Activated naive CD4-positive, alpha-beta T cell treated with anti-CD3 and anti-CD28 coated beads, Interleukin-2, amount 50 U/mL, for 72 hours (primary cell): ENCODE measurements around the gene DCP1B. TPM values are rescaled to one million over a fixed set of nuclear protein-coding genes. Genes with fewer than 3 reads are reported as not detected.
A peak's percentile ranks its signal among the peaks of the same experiment; 100 is the strongest.

ENCODE experiments used
- ATAC-seq, 2 donors: fragments of 150-1000 bp; cut with Tn5 transposase; 2 replicates each; pipeline ENCODE4 v1.10.0; 2021; ENCODE audit warnings: mild to moderate bottlenecking in 2 of 2, moderate library complexity in 2 of 2
- DNase-seq, 2 donors: peaks; one replicate each; pipeline ENCODE4 v3.0.0; 2021 to 2022; ENCODE audit warnings: low spot score in 2 of 2
- H3K27ac Mint-ChIP-seq, 2 donors: one replicate each; pipeline ENCODE4 v1.8.0; 2022; ENCODE audit warnings: mild to moderate bottlenecking in 2 of 2, mixed read lengths in 2 of 2
- H3K36me3 Mint-ChIP-seq, 2 donors: one replicate each; pipeline ENCODE4 v1.8.0; 2022; ENCODE audit warnings: mixed read lengths in 2 of 2
- H3K9me3 Mint-ChIP-seq, 2 donors: one replicate each; pipeline ENCODE4 v1.8.0; 2022; ENCODE audit warnings: mixed read lengths in 2 of 2
- total RNA-seq, 2 donors: library from RNA; stranded (reverse); gene quantifications; one replicate each; pipeline ENCODE4 v1.2.3, GENCODE V29; 2022

DCP1B gene
- total RNA-seq, 2 donors from 2014 or later = 9.0 to 13.6 TPM

- ATAC-seq (no peak), DNase-seq (no peak)
- Mint-ChIP-seq H3K27ac (no peak overlapping the region), H3K36me3 (peaks cover 16 to 27% of the 10 kb centered on the region in 2 donors), H3K9me3 (no peaks in the 10 kb centered on the region)
Observed at GRCh38 chr12:1994429-1995143, 9.7 kb downstream of the DCP1B start.

DNA sequence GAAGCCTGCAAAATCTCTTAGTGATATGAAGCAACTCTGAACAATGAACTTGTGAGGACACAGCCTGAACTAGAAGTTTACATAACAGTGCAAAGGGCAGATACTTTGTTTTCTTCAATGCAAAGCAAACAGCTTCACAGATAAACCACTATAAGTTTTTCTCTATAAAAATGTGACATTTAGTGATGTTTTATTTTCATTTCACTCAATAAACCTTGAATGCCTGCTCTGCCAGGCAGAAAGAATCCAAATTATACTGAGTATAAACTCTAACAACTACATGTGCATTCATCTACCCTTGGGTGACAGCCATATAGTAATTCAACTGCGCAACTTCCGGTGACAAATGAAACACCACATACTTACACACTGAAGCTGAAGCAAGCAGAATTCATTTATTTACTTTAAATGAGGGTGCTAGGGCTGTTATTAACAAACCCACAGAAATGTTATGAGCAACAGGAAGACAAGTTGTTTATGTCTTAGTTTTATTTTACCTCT, 10.3 kb downstream of the DCP1B start:
- no peak for DNase-seq
- ATAC-seq = peak in 1 of 2 donors; percentile 44
- peaks cover 20 to 30% of the 10 kb centered on the region in 2 donors for H3K36me3 Mint-ChIP-seq

GRCh38 chr12:1993341-1993740, 10.9 kb downstream of the DCP1B start:
- H3K9me3 Mint-ChIP-seq = no peaks in the 10 kb centered on the region
- H3K27ac Mint-ChIP-seq = no peak overlapping the region

More for the DNA sequence above, 10.3 kb downstream of the DCP1B start:
- Mint-ChIP-seq H3K27ac (no peak overlapping the region), H3K9me3 (no peaks in the 10 kb centered on the region)

DNA sequence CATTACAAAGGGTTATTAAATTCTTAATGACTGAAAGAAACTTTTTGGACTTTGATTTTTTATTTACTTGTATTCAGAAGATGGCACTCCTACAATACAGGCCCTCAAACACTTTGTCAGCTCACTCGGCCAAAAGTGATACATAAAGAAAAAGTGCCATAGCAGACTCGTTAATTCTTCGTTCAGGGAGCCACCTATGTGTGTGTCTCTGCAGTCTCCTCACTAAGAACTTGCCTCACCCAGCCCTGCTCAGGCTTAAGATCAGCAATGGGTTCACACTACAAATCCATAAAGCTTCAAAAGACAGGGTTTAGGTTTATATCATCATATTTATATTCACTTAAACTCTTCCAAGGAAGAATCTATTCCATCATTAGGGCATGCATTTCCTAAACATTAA, 11.5 kb downstream of the DCP1B start:
- Mint-ChIP-seq H3K27ac (no peak overlapping the region), H3K9me3 (peaks cover 0 to 2% of the 10 kb centered on the region in 2 donors), H3K36me3 (peaks cover 26 to 41% of the 10 kb centered on the region in 2 donors)
- DNase-seq (no peak), ATAC-seq (no peak)

More at GRCh38 chr12:1993341-1993740, 10.9 kb downstream of the DCP1B start:
- ATAC-seq (peak in 1 of 2 donors; percentile 63), DNase-seq (no peak)
- H3K36me3 Mint-ChIP-seq = peaks cover 21 to 35% of the 10 kb centered on the region in 2 donors

DNA sequence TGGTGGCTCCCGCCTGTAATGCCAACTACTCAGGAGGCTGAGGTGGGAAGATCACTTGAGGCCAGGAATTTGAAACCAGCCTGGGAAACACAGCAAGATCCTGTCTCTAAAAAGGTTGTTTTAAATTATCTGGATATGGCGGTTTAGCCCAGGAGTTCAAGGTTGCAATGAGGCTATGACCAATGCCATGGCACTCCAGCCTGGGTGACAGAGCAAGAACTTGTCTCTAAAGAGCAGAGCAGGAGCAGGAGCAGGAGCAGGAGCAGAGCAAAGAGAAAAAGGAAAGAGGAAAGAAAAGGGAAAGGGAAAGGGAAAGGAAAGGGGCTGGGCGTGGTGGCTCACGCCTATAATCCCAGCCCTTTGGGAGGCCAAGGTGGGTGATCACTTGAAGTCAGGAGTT, 15.1 kb downstream of the DCP1B start:
- no peak for ATAC-seq
- no peak overlapping the region for H3K27ac Mint-ChIP-seq

DNA sequence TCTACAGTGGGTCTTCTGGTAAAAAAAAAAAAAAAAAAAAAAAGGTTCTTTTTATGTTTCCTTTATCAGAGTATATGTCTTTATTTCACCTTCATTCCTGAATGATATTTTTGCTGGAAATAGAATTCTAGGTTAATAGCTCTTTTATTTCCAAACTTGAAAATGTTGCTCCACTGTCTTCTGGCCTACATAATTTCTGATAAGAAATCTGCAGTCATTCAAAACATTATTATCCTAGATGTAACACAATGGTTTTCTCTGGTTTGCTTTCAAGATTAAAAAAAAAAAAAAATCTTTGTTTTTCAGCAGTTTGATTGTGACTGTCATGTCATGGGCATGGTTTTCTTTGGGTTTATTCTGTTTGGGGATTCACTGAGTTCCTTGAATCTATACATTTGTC, 19.5 kb downstream of the DCP1B start:
- Mint-ChIP-seq H3K9me3 (peaks cover 0 to 13% of the 10 kb centered on the region in 2 donors), H3K36me3 (peaks cover 35 to 51% of the 10 kb centered on the region in 2 donors), H3K27ac (no peak overlapping the region)
- ATAC-seq (no peak), DNase-seq (no peak)

More for the DNA sequence above, 15.1 kb downstream of the DCP1B start:
- Mint-ChIP-seq H3K36me3 (peaks cover 42 to 61% of the 10 kb centered on the region in 2 donors), H3K9me3 (peaks cover 0 to 13% of the 10 kb centered on the region in 2 donors)
- DNase-seq = no peak

GRCh38 chr12:1980282-1980681, 24.0 kb downstream of the DCP1B start:
- no peak overlapping the region for H3K27ac Mint-ChIP-seq
- ATAC-seq (no peak), DNase-seq (no peak)
- H3K36me3 Mint-ChIP-seq = peaks cover 5 to 12% of the 10 kb centered on the region in 2 donors
- peaks cover 0 to 6% of the 10 kb centered on the region in 2 donors for H3K9me3 Mint-ChIP-seq

DNA sequence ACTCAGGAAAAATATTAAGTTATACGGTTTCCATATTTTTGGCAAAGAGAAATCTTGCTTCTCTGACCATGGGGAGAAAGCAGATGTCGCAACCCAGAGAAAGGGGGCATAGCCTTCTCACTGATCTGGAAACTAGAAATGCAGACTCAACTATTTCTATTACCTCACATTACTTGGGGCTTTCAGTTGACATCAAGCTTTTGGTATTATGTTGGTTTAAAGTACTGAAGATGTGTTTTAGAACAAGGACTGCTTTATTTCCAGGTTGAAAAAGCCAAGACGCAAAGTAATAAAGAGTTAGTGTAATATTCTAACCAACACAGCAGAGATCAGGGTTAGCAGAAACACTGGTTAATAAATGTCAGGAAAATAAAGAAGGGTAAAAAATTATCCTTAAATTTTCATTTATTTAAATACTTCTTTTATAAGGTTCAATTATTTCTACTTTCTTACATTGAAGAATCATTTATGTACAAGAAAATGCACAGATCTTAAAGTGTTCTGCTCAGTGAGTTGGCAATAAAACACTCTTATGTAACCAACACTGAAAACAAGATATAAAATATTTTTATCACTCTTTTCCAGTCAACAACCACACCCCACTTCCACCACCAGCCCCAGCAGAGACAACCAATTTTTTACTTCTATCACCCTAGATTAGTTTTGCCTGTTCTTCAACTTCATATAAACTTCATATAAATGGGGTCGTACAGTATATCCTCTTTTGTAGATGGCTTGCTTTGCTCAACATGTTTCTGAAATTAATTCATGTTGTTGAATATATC, 26.0 kb downstream of the DCP1B start:
- Mint-ChIP-seq H3K36me3 (no peaks in the 10 kb centered on the region), H3K9me3 (no peaks in the 10 kb centered on the region), H3K27ac (no peak overlapping the region)
- ATAC-seq (no peak), DNase-seq (no peak)

- Mint-ChIP-seq H3K27ac (no peak overlapping the region), H3K36me3 (no peaks in the 10 kb centered on the region), H3K9me3 (no peaks in the 10 kb centered on the region)
- ATAC-seq = no peak
- DNase-seq = no peak
Observed at GRCh38 chr12:1977588-1977987, 26.7 kb downstream of the DCP1B start.

DNA sequence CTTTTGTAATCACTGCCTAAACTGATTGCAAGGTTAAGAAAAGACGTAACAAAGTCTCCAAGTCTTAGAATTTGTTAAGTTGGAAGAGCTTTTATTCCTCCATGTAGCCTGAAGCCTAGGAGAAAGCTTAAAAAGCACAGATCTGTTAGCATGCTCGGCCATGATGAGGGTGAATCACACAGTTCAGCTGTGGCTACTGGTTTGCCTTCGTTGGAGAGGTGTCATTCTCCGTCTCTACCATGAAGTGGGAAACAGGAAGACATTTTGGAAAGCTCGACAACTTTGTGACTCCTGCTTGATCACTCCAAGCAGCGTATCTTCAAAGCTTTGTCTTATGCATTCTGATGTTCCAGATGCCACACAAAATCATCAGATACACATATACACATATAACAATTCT, 27.1 kb downstream of the DCP1B start:
- no peak for ATAC-seq
- H3K9me3 Mint-ChIP-seq = no peaks in the 10 kb centered on the region
- no peak overlapping the region for H3K27ac Mint-ChIP-seq
- H3K36me3 Mint-ChIP-seq = no peaks in the 10 kb centered on the region
- DNase-seq = no peak

DNA sequence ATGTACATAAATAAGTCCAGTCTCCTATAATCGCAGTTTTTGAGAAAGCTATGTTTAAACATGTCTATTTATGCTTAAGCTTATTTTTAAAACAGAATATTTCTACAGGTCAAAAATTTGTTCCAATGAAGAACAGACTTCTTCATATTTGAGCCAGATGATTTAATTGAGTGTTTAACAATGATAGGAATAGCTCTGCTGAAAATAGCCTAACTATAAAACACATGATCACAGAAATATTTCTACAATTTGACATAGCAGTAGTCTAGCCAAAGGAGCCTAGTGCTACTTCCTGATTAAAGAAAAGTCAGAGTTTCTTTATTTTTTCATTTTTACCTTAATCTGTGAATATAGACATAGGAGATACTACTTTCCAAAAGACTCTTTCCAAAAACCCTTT, 29.4 kb downstream of the DCP1B start:
- no peaks in the 10 kb centered on the region for H3K36me3 Mint-ChIP-seq
- ATAC-seq = no peak
- H3K27ac Mint-ChIP-seq = no peak overlapping the region
- H3K9me3 Mint-ChIP-seq = no peaks in the 10 kb centered on the region
- no peak for DNase-seq

GRCh38 chr12:1972856-1973317, 31.4 kb downstream of the DCP1B start:
- Mint-ChIP-seq H3K9me3 (no peaks in the 10 kb centered on the region), H3K36me3 (no peaks in the 10 kb centered on the region), H3K27ac (no peak overlapping the region)
- no peak for DNase-seq
- ATAC-seq = no peak

- no peak for DNase-seq
- Mint-ChIP-seq H3K27ac (no peak overlapping the region), H3K36me3 (no peaks in the 10 kb centered on the region), H3K9me3 (no peaks in the 10 kb centered on the region)
- no peak for ATAC-seq
Observed at GRCh38 chr12:1972260-1972659, 32.0 kb downstream of the DCP1B start.

- Mint-ChIP-seq H3K36me3 (peaks cover 0 to 9% of the 10 kb centered on the region in 2 donors), H3K9me3 (no peaks in the 10 kb centered on the region), H3K27ac (no peak overlapping the region)
- DNase-seq = no peak
- no peak for ATAC-seq
Observed at GRCh38 chr12:1970331-1970900, 33.8 kb downstream of the DCP1B start.

- no peaks in the 10 kb centered on the region for H3K9me3 Mint-ChIP-seq
- H3K27ac Mint-ChIP-seq = no peak overlapping the region
- H3K36me3 Mint-ChIP-seq = peaks cover 0 to 14% of the 10 kb centered on the region in 2 donors
- DNase-seq (no peak), ATAC-seq (no peak)
Observed at GRCh38 chr12:1966561-1967226, 37.6 kb downstream of the DCP1B start.

DNA sequence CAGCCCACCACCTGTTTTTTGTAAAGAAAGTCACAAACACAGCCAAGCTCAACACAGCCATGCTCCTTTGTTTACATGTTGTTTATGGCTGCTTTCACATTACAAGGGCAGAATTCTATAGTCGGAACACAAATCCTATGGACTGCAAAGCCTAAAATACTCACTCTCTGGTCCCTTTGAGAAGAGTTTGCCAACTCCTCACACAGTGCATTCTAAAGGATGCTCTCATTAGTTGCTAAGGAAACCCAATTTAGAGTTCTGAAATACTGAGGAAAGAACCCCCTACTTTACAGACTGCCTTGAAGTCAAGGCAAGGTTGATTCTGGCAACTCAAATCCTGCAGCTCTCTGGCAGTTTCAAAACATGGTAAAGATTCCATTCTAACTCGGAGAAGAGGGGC, 38.3 kb downstream of the DCP1B start:
- H3K9me3 Mint-ChIP-seq = no peaks in the 10 kb centered on the region
- peak overlapping the region in 1 of 2 donors; percentile 35 for H3K27ac Mint-ChIP-seq
- no peak for ATAC-seq
- H3K36me3 Mint-ChIP-seq = peaks cover 0 to 17% of the 10 kb centered on the region in 2 donors
- DNase-seq = no peak
